HG02588 (cell line): ENCODE results near the gene F8.
A peak's percentile ranks its signal among the peaks of the same experiment; 100 is the strongest.
"Not testable (repeated sequence)": the region's sequence is repeated elsewhere in the genome, so short reads cannot be mapped to it uniquely, and the experiment has no call there.

Experiments
- ATAC-seq: cut with Tn5 transposase; IDR thresholded peaks from one replicate; pipeline ENCODE4 v1.9.1; 2021; ENCODE audit warnings: mild to moderate bottlenecking, moderate library complexity; ENCODE audit not compliant: unreplicated experiment

F8 gene

GRCh38 chrX:154819771-154820341 is 202.7 kb downstream of the F8 start:
- ATAC-seq = no peak

GRCh38 chrX:154818916-154819770 is 203.4 kb downstream of the F8 start:
- no peak for ATAC-seq

- ATAC-seq = not testable (repeated sequence)
Measured at GRCh38 chrX:154817048-154817618, 205.4 kb downstream of the F8 start.

GRCh38 chrX:154816326-154816898 is 206.1 kb downstream of the F8 start:
- ATAC-seq = not testable (repeated sequence)

- ATAC-seq = no peak
Measured at GRCh38 chrX:154815274-154815818, 207.2 kb downstream of the F8 start.

GRCh38 chrX:154813801-154814200 is 208.7 kb downstream of the F8 start:
- no peak for ATAC-seq

GRCh38 chrX:154812341-154813101 is 210.0 kb downstream of the F8 start:
- no peak for ATAC-seq

DNA sequence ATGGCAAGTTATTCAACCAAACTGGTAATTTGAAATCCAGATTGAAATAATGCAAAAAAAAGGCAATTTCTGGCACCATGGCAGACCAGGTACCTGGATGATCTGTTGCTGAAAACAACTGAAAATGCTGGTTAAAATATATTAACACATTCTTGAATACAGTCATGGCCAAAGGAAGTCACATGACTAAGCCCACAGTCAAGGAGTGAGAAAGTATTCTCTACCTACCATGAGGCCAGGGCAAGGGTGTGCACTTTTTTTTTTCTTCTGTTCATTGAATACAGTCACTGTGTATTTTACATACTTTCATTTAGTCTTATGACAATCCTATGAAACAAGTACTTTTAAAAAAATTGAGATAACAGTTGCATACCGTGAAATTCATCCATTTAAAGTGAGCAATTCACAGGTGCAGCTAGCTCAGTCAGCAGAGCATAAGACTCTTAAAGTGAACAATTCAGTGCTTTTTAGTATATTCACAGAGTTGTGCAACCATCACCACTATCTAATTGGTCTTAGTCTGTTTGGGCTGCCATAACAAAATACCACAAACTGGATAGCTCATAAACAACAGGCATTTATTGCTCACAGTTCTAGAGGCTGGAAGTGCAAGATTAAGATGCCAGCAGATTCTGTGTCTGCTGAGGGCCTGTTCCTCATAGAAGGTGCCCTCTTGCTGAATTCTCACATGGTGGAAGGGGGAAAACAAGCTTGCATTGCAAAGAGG is 212.4 kb downstream of the F8 start:
- no peak for ATAC-seq

DNA sequence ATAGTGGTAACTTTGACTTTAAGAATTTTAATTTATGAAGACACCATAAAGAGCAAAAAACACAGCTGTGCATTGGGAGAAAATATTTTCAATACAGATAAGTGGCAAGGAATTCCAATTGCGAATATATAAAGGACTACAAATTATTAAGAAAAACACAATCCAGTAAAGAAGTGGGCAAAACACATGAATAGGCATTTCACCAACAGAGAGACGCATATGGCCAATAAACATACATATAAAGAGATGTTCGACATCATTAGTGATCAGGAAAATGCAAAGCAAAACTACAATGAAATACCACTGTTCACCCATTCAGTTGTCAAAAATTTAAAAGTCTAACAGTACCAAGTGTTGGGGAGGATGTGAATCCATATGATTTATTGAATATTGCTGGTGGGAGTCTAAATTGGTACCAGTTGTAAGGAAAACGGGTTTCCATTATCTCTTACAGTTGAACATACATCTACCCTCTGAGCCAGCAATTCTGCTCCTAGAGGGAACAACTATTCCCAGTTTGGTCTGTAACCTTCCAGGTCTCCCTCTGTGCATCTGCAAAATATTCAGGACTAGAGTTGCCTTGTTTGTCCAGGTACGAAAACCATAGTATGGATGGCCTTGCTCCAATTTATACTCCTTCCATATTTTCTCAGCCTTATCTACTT is 215.6 kb downstream of the F8 start:
- no peak for ATAC-seq

DNA sequence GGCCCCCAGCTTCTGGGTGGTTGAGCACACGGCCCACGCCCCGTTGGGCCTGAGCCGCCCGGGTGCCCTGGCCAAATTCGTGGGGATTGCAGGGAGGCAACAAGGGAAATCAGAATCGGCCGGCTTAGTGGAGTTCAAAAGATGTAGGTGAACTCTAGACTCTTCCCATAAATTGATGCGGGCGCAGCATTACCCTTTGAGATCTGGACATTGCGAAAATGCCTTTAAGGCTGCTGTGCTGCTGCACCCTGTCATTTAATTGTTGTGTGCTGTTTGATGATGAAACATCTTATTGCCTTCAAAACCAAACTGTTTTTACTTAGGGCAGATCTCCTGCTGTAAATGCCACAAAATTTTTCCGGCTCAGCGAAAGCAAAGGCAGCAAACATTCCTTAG is 216.8 kb downstream of the F8 start:
- no peak for ATAC-seq

GRCh38 chrX:154804957-154805695 is 217.4 kb downstream of the F8 start, which contains the start of gene MPP1:
Gene MPP1 (minus strand): TSS chrX:154805485. CDS start chrX:154805373, 112 bp downstream.
- peak; percentile 96 for ATAC-seq

- ATAC-seq = no peak
Measured at GRCh38 chrX:154804261-154804956, 218.1 kb downstream of the F8 start.

- ATAC-seq = no peak
Measured at GRCh38 chrX:154802947-154803346, 219.6 kb downstream of the F8 start.

DNA sequence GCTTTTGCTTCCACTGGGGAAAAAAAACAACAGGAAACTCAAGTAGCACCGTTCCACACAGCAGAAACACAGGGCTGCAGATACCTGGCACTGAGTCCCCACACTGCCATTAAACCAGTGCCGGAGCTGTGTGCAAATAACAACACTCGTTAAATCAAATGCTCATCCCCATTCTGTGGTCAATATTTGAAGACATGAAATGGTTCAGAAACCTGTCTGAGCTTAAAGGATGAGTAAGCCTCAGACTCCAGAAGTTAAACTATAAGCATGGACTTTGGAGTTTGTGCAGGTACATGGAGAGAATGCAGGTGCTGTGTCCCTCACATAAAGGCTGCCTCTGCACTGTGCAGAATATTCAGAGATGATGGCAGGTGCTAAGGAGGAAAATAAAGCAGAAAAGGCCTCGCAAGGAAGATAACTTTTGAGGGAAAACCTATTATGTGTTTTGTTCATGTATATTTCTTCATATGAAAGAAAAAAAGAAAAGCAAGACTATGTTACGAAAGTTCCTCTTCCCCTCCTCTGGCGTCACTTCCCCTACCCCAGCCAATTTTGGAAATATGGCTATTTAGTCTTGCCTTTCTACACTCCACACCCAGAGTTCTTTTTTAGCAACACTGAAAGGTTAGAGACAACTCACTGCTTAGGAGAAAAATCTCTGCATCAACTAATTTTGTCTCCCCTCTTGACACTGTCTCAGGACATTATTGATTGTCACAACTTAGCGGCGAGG is 221.9 kb downstream of the F8 start:
- ATAC-seq = no peak

- ATAC-seq = no peak
Measured at GRCh38 chrX:154799556-154800348, 222.8 kb downstream of the F8 start.

DNA sequence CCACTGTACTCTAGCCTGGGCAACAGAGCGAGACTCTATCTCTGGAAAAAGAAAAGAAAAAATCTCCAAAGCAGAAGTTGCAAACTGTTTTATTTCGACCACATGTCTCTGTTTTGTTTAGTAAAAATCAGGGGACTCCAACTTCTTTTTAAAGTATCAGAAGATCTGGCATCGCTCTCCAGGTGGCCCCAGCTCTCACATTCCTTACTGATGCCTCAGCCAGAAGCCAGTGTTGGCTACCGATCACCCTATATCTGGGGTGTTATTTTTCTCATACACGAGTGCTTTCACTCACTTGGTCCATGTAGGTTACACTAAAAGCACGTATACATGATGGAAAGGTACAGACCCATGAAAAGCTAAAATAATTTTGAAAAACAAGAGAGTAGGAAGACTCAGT is 225.5 kb downstream of the F8 start:
- no peak for ATAC-seq

GRCh38 chrX:154795016-154795415 is 227.5 kb downstream of the F8 start:
- ATAC-seq = no peak
